ENCODE measurements around the gene ANKRD13D.
"Not testable (repeated sequence)": the region's sequence is repeated elsewhere in the genome, so short reads cannot be mapped to it uniquely, and the experiment has no call there.

Gene ANKRD13D

DNA sequence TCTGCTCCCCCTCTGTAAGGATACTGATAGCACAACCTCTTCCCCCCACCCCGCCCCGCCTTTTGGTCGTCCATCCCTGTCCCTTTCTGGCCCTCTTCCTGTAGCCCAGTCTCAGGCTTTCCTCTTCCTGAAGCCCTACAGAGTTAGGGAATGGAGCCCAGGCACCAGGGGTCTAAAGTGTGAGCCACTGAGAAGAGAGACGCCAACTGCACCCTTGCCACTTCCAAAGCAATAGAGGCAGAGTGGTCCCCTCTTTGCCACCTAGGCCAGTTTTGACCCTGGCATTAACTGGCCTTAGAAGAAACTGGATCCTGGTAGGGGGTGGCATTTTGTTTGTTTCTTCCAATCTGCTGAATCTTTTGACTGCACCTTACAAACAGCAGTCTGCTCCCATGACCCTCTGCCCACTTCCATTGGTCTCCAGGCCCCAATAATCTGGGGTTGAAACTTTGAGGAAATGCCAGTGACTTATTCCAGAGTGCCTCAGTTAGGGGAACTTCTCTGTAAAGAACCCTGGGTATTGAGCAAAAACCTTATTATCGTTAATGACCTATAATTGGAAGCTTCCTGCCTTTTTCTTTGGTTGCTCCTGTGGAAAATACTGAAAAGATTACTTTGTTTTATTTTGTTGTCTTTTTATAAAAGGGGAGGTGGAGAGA is 32.5 kb upstream of the ANKRD13D start:
- TF ChIP-seq, protein P1, sequence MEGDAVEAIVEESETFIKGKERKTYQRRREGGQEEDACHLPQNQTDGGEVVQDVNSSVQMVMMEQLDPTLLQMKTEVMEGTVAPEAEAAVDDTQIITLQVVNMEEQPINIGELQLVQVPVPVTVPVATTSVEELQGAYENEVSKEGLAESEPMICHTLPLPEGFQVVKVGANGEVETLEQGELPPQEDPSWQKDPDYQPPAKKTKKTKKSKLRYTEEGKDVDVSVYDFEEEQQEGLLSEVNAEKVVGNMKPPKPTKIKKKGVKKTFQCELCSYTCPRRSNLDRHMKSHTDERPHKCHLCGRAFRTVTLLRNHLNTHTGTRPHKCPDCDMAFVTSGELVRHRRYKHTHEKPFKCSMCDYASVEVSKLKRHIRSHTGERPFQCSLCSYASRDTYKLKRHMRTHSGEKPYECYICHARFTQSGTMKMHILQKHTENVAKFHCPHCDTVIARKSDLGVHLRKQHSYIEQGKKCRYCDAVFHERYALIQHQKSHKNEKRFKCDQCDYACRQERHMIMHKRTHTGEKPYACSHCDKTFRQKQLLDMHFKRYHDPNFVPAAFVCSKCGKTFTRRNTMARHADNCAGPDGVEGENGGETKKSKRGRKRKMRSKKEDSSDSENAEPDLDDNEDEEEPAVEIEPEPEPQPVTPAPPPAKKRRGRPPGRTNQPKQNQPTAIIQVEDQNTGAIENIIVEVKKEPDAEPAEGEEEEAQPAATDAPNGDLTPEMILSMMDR (IDR thresholded peaks at IDR 0.05), result no peak
- H3K27ac ChIP-seq, result no peak overlapping the region
- H3K4me3 ChIP-seq, result no peak overlapping the region
- H3K9me3 ChIP-seq, result no peaks in the 10 kb centered on the region
- H3K36me3 ChIP-seq, result peaks cover 46 to 58% (median 52%) of the 10 kb centered on the region in 3 donors
- no peaks in the 10 kb centered on the region for H3K27me3 ChIP-seq
- no peak for DNase-seq
- H3K4me1 ChIP-seq, result peaks cover 0 to 18% (median 7%) of the 10 kb centered on the region in 4 donors
- intact Hi-C loops (cut with DNase I; ENCODE audit: low total_unique reads), result no loop called here

GRCh38 chr11:67260406-67260805 is 28.7 kb upstream of the ANKRD13D start:
- Histone ChIP-seq H3K4me3 (no peak overlapping the region), H3K4me1 (peaks cover 0 to 29% (median 25%) of the 10 kb centered on the region in 4 donors), H3K9me3 (no peaks in the 10 kb centered on the region), H3K27ac (no peak overlapping the region), H3K36me3 (peaks cover 8 to 20% (median 14%) of the 10 kb centered on the region in 3 donors), H3K27me3 (no peaks in the 10 kb centered on the region)
- DNase-seq, result no peak
- TF ChIP-seq, protein P1 (IDR thresholded peaks at IDR 0.05), result no peak
- intact Hi-C loops (cut with DNase I; ENCODE audit: low total_unique reads), result loop anchor here (10.0 kb wide), 1 partner anchor 114 kb away; the partner anchor contains the start of gene CLCF1

GRCh38 chr11:67260885-67261639 is 28.0 kb upstream of the ANKRD13D start:
- peak overlapping the region in 1 of 2 donors; percentile 29 for H3K27ac ChIP-seq

GRCh38 chr11:67261640-67261945 is 27.5 kb upstream of the ANKRD13D start:
- intact Hi-C loops (cut with DNase I; ENCODE audit: low total_unique reads), result loop anchor here (10.0 kb wide), 1 partner anchor 113 kb away; the partner anchor contains the start of gene CLCF1
- peaks cover 0 to 35% (median 29%) of the 10 kb centered on the region in 4 donors for H3K4me1 ChIP-seq
- peaks cover 0 to 8% (median 2%) of the 10 kb centered on the region in 3 donors for H3K36me3 ChIP-seq
- peak overlapping the region; percentile 33 to 46 for H3K4me3 ChIP-seq
- no peaks in the 10 kb centered on the region for H3K9me3 ChIP-seq
- no peaks in the 10 kb centered on the region for H3K27me3 ChIP-seq
- TF ChIP-seq, protein P1 (IDR thresholded peaks at IDR 0.05), result no peak
- peak in 1 of 2 donors; percentile 20 for DNase-seq
- H3K27ac ChIP-seq, result peak overlapping the region in 1 of 2 donors; percentile 29

More at GRCh38 chr11:67260885-67261639, 28.0 kb upstream of the ANKRD13D start:
- peak; percentile 21 to 77 for DNase-seq
- not testable (repeated sequence) for H3K9me3 ChIP-seq, H3K27me3 ChIP-seq
- intact Hi-C loops (cut with DNase I; ENCODE audit: low total_unique reads), result loop anchor here (10.0 kb wide), 1 partner anchor 114 kb away; the partner anchor contains the start of gene CLCF1
- peaks cover 1 to 13% (median 8%) of the 10 kb centered on the region in 3 donors for H3K36me3 ChIP-seq
- peak overlapping the region; percentile 33 to 46 for H3K4me3 ChIP-seq
- peaks cover 0 to 35% (median 29%) of the 10 kb centered on the region in 4 donors for H3K4me1 ChIP-seq

- H3K4me3 ChIP-seq, result peak overlapping the region in 1 of 2 donors; percentile 46
- intact Hi-C loops (cut with DNase I; ENCODE audit: low total_unique reads), result loop anchor here (10.0 kb wide), 1 partner anchor 113 kb away; the partner anchor contains the start of gene CLCF1
Observed at GRCh38 chr11:67261946-67262681, 27.0 kb upstream of the ANKRD13D start.

More at GRCh38 chr11:67261946-67262681, 27.0 kb upstream of the ANKRD13D start:
- Histone ChIP-seq H3K27ac (peak overlapping the region in 1 of 2 donors; percentile 43), H3K9me3 (no peaks in the 10 kb centered on the region), H3K4me1 (peaks cover 0 to 36% (median 30%) of the 10 kb centered on the region in 4 donors), H3K36me3 (peaks cover 0 to 3% (median 0%) of the 10 kb centered on the region in 3 donors), H3K27me3 (no peaks in the 10 kb centered on the region)
- peak; percentile 23 to 67 for DNase-seq
- TF ChIP-seq, protein P1 (IDR thresholded peaks at IDR 0.05), result no peak
